HepG2 (cell line): Measurements from ENCODE around the gene FCGBP. TPM values are rescaled to one million over a fixed set of nuclear protein-coding genes. Genes with fewer than 3 reads are reported as not detected.

ENCODE experiments used
- ATF7-NPFF ChIP-seq: sonication (generic); formaldehyde crosslinking; IDR thresholded peaks from 2 replicates; pipeline ENCODE4 v1.8.1; 2023; ENCODE audit warnings: mild to moderate bottlenecking, low read depth, missing genetic modification reagents, moderate library complexity
- EP300 ChIP-seq, 3 experiments: sonication (generic) in 1 of 3; formaldehyde crosslinking in 1 of 3; IDR thresholded peaks; 2 replicates each; pipeline versions ENCODE4 v1.5.1 to v1.6.1; 2011 to 2020; ENCODE audit warnings: low read depth in 2 of 3, low read length in 2 of 3, borderline replicate concordance in 1 of 3, improper control_type of control experiment in 1 of 3, mild to moderate bottlenecking in 1 of 3, missing genetic modification reagents in 1 of 3, moderate library complexity in 1 of 3
- KDM1A ChIP-seq: IDR thresholded peaks from 2 replicates; pipeline ENCODE4 v1.6.1; 2016; ENCODE audit warnings: missing compliant biosample characterization
- NFATC3 ChIP-seq: sonication (generic); formaldehyde crosslinking; IDR thresholded peaks from 2 replicates; pipeline ENCODE4 v1.5.1; 2020; ENCODE audit warnings: mild to moderate bottlenecking, missing genetic modification reagents
- NFKB2 ChIP-seq: sonication (generic); formaldehyde crosslinking; IDR thresholded peaks from 2 replicates; pipeline ENCODE4 v1.4.0; 2020; ENCODE audit warnings: missing genetic modification reagents, borderline replicate concordance
- NFKBIZ ChIP-seq: IDR thresholded peaks from 2 replicates; pipeline ENCODE4 v1.6.1; 2018; ENCODE audit warnings: missing genetic modification reagents, missing compliant biosample characterization
- NR1H2 ChIP-seq: sonication (generic); formaldehyde crosslinking; IDR thresholded peaks from 2 replicates; pipeline ENCODE4 v1.8.1; 2022; ENCODE audit warnings: low read depth, missing genetic modification reagents, borderline replicate concordance
- NR3C1 ChIP-seq: sonication (generic); formaldehyde crosslinking; IDR thresholded peaks from 2 replicates; pipeline ENCODE4 v1.4.0; 2020; ENCODE audit warnings: missing genetic modification reagents
- PITX1 ChIP-seq: sonication (generic); formaldehyde crosslinking; IDR thresholded peaks from 2 replicates; pipeline ENCODE4 v1.5.1; 2020; ENCODE audit warnings: mild to moderate bottlenecking, missing genetic modification reagents
- REPIN1 ChIP-seq: sonication (generic); formaldehyde crosslinking; IDR thresholded peaks from 2 replicates; pipeline ENCODE4 v1.8.0; 2022; ENCODE audit warnings: missing genetic modification reagents, low read depth, mild to moderate bottlenecking, borderline replicate concordance
- ZMAT3 ChIP-seq: sonication (generic); formaldehyde crosslinking; conservative IDR thresholded peaks from 2 replicates; pipeline ENCODE4 v1.7.0; 2021; ENCODE audit warnings: missing genetic modification reagents
- ZNF703 ChIP-seq: sonication (generic); formaldehyde crosslinking; IDR thresholded peaks from 2 replicates; pipeline ENCODE4 v1.5.1; 2020; ENCODE audit warnings: missing genetic modification reagents, mild to moderate bottlenecking, moderate library complexity, borderline replicate concordance
- ZNF777 ChIP-seq: sonication (generic); formaldehyde crosslinking; IDR thresholded peaks from 2 replicates; pipeline ENCODE4 v1.4.0; 2020; ENCODE audit warnings: missing genetic modification reagents
- ZNF781 ChIP-seq: sonication (generic); formaldehyde crosslinking; IDR thresholded peaks from 2 replicates; pipeline ENCODE4 v1.5.1; 2020; ENCODE audit warnings: borderline replicate concordance, mild to moderate bottlenecking, missing genetic modification reagents; ENCODE audit errors: not compliant biosample characterization
- ZNF850 ChIP-seq: sonication (generic); formaldehyde crosslinking; conservative IDR thresholded peaks from 2 replicates; pipeline ENCODE4 v1.9.0; 2021; ENCODE audit warnings: mild to moderate bottlenecking, missing genetic modification reagents
- ZZZ3 ChIP-seq: sonication (generic); formaldehyde crosslinking; IDR thresholded peaks from 2 replicates; pipeline ENCODE4 v1.4.0; 2020; ENCODE audit warnings: missing genetic modification reagents, mild to moderate bottlenecking, borderline replicate concordance
- polyA plus RNA-seq, 8 experiments: library from polyadenylated mRNA; depleted of rRNA in 3 of 8; stranded (reverse) in 7 of 8; unstranded in 1 of 8; fragments of >200 nt; fragmentation: Illumina TruSeq in 4 of 8; extraction: Trizol in 4 of 8; gene quantifications; 2 replicates each; pipeline versions ENCODE4 v1.2.1 to v1.2.3, GENCODE V29; 2011 to 2016; ENCODE audit warnings: low read depth in 4 of 8, missing spikeins in 1 of 8, mixed read lengths in 1 of 8; ENCODE audit not compliant: insufficient read depth in 1 of 8
- total RNA-seq, 5 experiments: library from RNA; depleted of rRNA; stranded (reverse); fragments of >200 nt; fragmentation: Illumina TruSeq; extraction: Trizol; gene quantifications; 2 replicates each; pipeline ENCODE4 v1.2.3, GENCODE V29; 2016; ENCODE audit warnings: low read depth in 1 of 5
- TF ChIP-seq, protein P1 (sequence below): IDR thresholded peaks from 2 replicates; pipeline ENCODE4 v1.6.1; 2016; ENCODE audit warnings: mild to moderate bottlenecking, missing biosample characterization, missing genetic modification reagents
- TF ChIP-seq, protein P2 (sequence below): IDR thresholded peaks from 2 replicates; pipeline ENCODE4 v1.6.1; 2016; ENCODE audit warnings: mild to moderate bottlenecking
- TF ChIP-seq, protein P3 (sequence below): sonication (generic); formaldehyde crosslinking; IDR thresholded peaks from 2 replicates; pipeline ENCODE4 v1.4.0; 2020; ENCODE audit warnings: missing genetic modification reagents, borderline replicate concordance
- TF ChIP-seq, protein P4 (sequence below): sonication (generic); formaldehyde crosslinking; IDR thresholded peaks from 2 replicates; pipeline ENCODE4 v1.8.0; 2022; ENCODE audit warnings: mild to moderate bottlenecking, missing genetic modification reagents, borderline replicate concordance
- TF ChIP-seq, protein P5 (sequence below): sonication (generic); formaldehyde crosslinking; IDR thresholded peaks from 2 replicates; pipeline ENCODE4 v1.8.0; 2022; ENCODE audit warnings: mild to moderate bottlenecking, missing genetic modification reagents

FCGBP gene
- total and polyA plus RNA-seq, 2 of the 13 experiments (the other 11 are each of a cell fraction or from before 2014, with no cell fraction given): 1.3 to 7.0 TPM

DNA sequence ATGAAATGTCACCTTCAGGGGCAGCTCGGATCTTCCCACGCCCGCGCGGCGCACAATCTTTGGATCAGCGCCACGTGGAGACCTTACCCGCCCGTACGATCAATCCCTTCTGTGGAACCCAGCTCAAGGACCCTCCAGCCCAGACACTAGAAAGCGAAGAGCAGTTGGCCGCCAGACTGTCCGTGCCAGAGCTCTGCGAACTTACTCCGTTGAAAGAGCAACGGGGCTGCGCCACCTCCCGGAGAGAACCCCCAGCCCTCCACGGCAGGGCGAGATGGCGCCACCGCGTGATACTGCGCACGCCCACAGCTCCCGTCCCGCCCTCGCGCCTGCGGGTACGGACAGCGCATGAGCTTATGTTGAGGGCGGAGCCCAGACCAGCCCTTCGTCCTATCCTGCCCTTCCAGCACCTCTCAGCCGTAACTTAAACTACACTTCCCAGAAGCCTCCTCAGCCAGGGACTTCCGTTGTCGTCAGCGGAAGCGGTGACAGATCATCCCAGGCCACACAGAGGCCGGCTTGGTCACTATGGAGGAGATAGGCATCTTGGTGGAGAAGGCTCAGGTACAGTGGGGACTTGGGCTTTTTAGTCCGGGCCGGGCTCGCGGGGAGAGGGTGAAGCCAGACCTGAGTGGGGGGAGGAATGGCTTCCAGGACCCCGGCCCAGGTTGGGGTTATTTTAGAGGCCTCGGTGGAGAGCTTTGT lies 36.4 kb upstream of the FCGBP start, which contains the start of gene PSMC4 (continued):
- TF ChIP-seq ZNF777 (CRISPR knock-in tag) (peak; percentile 54; the same call in 1 of the 2 replicates), ZZZ3 (CRISPR knock-in tag) (no peak; the same call in 1 of the 2 replicates), KDM1A (CRISPR knock-in tag) (no peak), PITX1 (CRISPR knock-in tag) (peak; percentile 88), ATF7-NPFF (CRISPR knock-in tag) (peak; percentile 80), NFKB2 (peak; percentile 96; the same call in 1 of the 2 replicates), ZNF850 (CRISPR knock-in tag) (0 out of 2 replicates have a peak, but pooled peaks have one; percentile 63), ZNF781 (CRISPR knock-in tag) (no peak), NFATC3 (CRISPR knock-in tag) (peak; percentile 57; the same call in 1 of the 2 replicates), REPIN1 (CRISPR knock-in tag) (peak; percentile 78; the same call in 1 of the 2 replicates), NFKBIZ (CRISPR knock-in tag) (peak; percentile 83; the same call in 1 of the 2 replicates), ZNF703 (no peak), EP300 (IDR thresholded peaks at IDR 0.05; ENCODE audit: low read depth in 2 of 2, low read length in 2 of 2) (no peak; a peak in 1 of 4 replicates), EP300 (CRISPR knock-in tag; IDR thresholded peaks at IDR 0.05; ENCODE audit: borderline replicate concordance) (peak; percentile 56), NR1H2 (no peak), NR3C1 (CRISPR knock-in tag) (no peak), ZMAT3 (CRISPR knock-in tag) (peak; percentile 96)
- TF ChIP-seq, protein P1, sequence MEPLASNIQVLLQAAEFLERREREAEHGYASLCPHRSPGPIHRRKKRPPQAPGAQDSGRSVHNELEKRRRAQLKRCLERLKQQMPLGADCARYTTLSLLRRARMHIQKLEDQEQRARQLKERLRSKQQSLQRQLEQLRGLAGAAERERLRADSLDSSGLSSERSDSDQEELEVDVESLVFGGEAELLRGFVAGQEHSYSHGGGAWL (CRISPR knock-in tag): peak; percentile 93
- TF ChIP-seq, protein P2, sequence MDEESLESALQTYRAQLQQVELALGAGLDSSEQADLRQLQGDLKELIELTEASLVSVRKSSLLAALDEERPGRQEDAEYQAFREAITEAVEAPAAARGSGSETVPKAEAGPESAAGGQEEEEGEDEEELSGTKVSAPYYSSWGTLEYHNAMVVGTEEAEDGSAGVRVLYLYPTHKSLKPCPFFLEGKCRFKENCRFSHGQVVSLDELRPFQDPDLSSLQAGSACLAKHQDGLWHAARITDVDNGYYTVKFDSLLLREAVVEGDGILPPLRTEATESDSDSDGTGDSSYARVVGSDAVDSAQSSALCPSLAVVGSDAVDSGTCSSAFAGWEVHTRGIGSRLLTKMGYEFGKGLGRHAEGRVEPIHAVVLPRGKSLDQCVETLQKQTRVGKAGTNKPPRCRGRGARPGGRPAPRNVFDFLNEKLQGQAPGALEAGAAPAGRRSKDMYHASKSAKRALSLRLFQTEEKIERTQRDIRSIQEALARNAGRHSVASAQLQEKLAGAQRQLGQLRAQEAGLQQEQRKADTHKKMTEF (CRISPR knock-in tag): peak; percentile 90
- TF ChIP-seq, protein P3, sequence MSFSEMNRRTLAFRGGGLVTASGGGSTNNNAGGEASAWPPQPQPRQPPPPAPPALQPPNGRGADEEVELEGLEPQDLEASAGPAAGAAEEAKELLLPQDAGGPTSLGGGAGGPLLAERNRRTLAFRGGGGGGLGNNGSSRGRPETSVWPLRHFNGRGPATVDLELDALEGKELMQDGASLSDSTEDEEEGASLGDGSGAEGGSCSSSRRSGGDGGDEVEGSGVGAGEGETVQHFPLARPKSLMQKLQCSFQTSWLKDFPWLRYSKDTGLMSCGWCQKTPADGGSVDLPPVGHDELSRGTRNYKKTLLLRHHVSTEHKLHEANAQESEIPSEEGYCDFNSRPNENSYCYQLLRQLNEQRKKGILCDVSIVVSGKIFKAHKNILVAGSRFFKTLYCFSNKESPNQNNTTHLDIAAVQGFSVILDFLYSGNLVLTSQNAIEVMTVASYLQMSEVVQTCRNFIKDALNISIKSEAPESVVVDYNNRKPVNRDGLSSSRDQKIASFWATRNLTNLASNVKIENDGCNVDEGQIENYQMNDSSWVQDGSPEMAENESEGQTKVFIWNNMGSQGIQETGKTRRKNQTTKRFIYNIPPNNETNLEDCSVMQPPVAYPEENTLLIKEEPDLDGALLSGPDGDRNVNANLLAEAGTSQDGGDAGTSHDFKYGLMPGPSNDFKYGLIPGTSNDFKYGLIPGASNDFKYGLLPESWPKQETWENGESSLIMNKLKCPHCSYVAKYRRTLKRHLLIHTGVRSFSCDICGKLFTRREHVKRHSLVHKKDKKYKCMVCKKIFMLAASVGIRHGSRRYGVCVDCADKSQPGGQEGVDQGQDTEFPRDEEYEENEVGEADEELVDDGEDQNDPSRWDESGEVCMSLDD (CRISPR knock-in tag): 0 out of 2 replicates have a peak, but pooled peaks have one; percentile 49
- TF ChIP-seq, protein P4, sequence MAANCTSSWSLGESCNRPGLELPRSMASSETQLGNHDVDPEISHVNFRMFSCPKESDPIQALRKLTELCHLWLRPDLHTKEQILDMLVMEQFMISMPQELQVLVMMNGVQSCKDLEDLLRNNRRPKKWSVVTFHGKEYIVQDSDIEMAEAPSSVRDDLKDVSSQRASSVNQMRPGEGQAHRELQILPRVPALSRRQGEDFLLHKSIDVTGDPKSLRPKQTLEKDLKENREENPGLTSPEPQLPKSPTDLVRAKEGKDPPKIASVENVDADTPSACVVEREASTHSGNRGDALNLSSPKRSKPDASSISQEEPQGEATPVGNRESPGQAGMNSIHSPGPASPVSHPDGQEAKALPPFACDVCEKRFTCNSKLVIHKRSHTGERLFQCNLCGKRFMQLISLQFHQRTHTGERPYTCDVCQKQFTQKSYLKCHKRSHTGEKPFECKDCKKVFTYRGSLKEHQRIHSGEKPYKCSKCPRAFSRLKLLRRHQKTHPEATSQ: no peak
- TF ChIP-seq, protein P5, sequence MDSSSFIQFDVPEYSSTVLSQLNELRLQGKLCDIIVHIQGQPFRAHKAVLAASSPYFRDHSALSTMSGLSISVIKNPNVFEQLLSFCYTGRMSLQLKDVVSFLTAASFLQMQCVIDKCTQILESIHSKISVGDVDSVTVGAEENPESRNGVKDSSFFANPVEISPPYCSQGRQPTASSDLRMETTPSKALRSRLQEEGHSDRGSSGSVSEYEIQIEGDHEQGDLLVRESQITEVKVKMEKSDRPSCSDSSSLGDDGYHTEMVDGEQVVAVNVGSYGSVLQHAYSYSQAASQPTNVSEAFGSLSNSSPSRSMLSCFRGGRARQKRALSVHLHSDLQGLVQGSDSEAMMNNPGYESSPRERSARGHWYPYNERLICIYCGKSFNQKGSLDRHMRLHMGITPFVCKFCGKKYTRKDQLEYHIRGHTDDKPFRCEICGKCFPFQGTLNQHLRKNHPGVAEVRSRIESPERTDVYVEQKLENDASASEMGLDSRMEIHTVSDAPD: no peak
